HG03571 (cell line): Measurements from ENCODE around the gene DNHD1.

Experiments
- ATAC-seq: cut with Tn5 transposase; IDR thresholded peaks from one replicate; pipeline ENCODE4 v1.9.1; 2021; ENCODE audit not compliant: unreplicated experiment

DNHD1 gene

GRCh38 chr11:6586434-6587359 is 89.6 kb downstream of the DNHD1 start:
- no peak for ATAC-seq

- ATAC-seq = no peak
Observed at GRCh38 chr11:6587360-6587953, 90.4 kb downstream of the DNHD1 start.

- ATAC-seq = no peak
Observed at GRCh38 chr11:6588018-6588417, 90.9 kb downstream of the DNHD1 start.

GRCh38 chr11:6594142-6594768 is 97.2 kb downstream of the DNHD1 start:
- ATAC-seq = no peak

GRCh38 chr11:6596239-6596877 is 99.3 kb downstream of the DNHD1 start:
- ATAC-seq = no peak

GRCh38 chr11:6598555-6598954 is 101.5 kb downstream of the DNHD1 start:
- no peak for ATAC-seq

GRCh38 chr11:6599449-6599848 is 102.4 kb downstream of the DNHD1 start:
- no peak for ATAC-seq

GRCh38 chr11:6599881-6600390 is 102.9 kb downstream of the DNHD1 start:
- no peak for ATAC-seq

GRCh38 chr11:6601041-6601461 is 104.0 kb downstream of the DNHD1 start:
- ATAC-seq = no peak

GRCh38 chr11:6602096-6602940 is 105.2 kb downstream of the DNHD1 start:
- ATAC-seq = no peak

- ATAC-seq = peak; percentile 74
Observed at GRCh38 chr11:6603287-6604080, 106.4 kb downstream of the DNHD1 start, which contains the start of the genes ILK and RRP8. Gene ILK, plus strand, starts transcription at chr11:6603774. Its CDS starts 498 bp downstream, at chr11:6604272. Gene RRP8, minus strand, starts transcription at chr11:6603616. Its CDS starts 114 bp downstream, at chr11:6603502.

- peak; percentile 34 for ATAC-seq
Observed at GRCh38 chr11:6604081-6604626, 107.1 kb downstream of the DNHD1 start.

GRCh38 chr11:6604790-6605189 is 107.7 kb downstream of the DNHD1 start:
- ATAC-seq = no peak

GRCh38 chr11:6606471-6607189 is 109.5 kb downstream of the DNHD1 start:
- peak; percentile 56 for ATAC-seq

GRCh38 chr11:6607190-6607795 is 110.2 kb downstream of the DNHD1 start:
- no peak for ATAC-seq

GRCh38 chr11:6608011-6608410 is 110.9 kb downstream of the DNHD1 start:
- ATAC-seq = no peak

GRCh38 chr11:6608726-6609501 is 111.8 kb downstream of the DNHD1 start:
- no peak for ATAC-seq
